ENCODE results near the gene SORT1. TPM values are rescaled to one million over a fixed set of nuclear protein-coding genes. Genes with fewer than 3 reads are reported as not detected.

Gene SORT1
- total RNA-seq, 4 donors from 2014 or later = 37.0 to 69.6 (median 44.7) TPM

DNA sequence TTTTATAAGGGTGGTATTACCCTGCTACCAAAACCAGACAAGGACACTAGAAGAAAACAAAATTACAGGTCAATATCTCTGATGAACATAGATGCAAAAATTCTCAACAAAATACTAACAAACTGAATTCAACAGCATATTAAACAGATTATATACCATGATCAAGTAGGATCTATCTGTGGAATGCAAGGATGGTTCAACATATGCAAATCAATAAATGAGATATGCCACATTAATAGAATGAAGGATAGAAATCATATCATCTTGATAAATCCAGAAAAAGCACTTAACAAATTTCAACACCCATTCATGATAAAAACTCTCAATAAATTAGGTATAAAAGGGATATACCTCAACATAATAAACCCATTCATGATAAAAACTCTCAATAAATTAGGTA lies 66.6 kb downstream of the SORT1 start:
- intact Hi-C loops (cut with DNase I) = no loop called here
- no peaks in the 10 kb centered on the region for H3K4me1 ChIP-seq
- no peak overlapping the region for H3K4me3 ChIP-seq
- no peak for TF ChIP-seq POLR2A (IDR thresholded peaks at IDR 0.05)
- TF ChIP-seq, protein P1, sequence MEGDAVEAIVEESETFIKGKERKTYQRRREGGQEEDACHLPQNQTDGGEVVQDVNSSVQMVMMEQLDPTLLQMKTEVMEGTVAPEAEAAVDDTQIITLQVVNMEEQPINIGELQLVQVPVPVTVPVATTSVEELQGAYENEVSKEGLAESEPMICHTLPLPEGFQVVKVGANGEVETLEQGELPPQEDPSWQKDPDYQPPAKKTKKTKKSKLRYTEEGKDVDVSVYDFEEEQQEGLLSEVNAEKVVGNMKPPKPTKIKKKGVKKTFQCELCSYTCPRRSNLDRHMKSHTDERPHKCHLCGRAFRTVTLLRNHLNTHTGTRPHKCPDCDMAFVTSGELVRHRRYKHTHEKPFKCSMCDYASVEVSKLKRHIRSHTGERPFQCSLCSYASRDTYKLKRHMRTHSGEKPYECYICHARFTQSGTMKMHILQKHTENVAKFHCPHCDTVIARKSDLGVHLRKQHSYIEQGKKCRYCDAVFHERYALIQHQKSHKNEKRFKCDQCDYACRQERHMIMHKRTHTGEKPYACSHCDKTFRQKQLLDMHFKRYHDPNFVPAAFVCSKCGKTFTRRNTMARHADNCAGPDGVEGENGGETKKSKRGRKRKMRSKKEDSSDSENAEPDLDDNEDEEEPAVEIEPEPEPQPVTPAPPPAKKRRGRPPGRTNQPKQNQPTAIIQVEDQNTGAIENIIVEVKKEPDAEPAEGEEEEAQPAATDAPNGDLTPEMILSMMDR (IDR thresholded peaks at IDR 0.05) = no peak
- peaks cover 0 to 23% (median 13%) of the 10 kb centered on the region in 3 donors for H3K9me3 ChIP-seq
- H3K27ac ChIP-seq = no peak overlapping the region
- H3K27me3 ChIP-seq = no peaks in the 10 kb centered on the region
- no peak for DNase-seq
- peaks cover 0 to 98% (median 0%) of the 10 kb centered on the region in 3 donors for H3K36me3 ChIP-seq

DNA sequence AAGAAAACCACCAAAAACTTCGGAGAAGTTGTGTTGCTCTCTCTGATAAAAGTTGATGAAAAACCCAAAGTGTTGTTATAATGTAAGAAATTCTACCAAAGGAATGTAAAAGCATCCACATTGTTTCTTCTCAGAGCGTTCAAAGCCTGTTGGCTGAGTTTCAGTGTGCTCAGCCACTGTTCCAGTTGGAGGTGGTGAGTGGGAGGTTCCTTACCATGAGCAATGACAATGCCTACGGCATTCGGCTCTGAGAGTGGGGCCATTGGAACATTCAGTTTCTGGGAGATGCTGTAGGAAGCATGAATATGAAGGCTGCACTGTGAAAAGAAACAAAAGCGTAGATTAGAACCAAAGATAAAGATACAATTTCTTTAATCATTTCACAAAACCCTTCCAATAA lies 70.4 kb downstream of the SORT1 start:
- 72 to 74% methylated on average over 5 of the region's 5 CpGs for WGBS, 2 donors

DNA sequence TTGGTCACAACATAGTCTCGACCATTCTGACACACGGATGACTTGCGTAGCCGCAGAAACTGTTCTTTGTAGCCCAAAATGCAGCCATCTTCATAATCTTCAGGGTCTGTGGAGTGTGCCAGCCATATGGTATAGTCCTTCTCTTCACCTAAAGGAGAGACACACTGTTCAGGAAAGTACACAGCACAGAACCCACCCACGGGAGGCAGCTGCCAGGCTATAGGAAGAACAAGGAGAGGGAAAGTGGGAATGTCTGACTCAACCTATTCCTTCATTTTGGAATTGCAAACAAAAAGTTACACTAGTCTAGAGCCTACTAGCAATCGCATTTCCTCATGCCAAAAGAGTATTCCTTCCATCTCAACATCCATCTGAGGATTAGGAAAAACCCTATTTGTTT lies 74.7 kb downstream of the SORT1 start:
- H3K27me3 ChIP-seq = no peaks in the 10 kb centered on the region
- no peak overlapping the region for H3K4me3 ChIP-seq
- intact Hi-C loops (cut with DNase I) = no loop called here
- no peak overlapping the region for H3K27ac ChIP-seq
- peaks cover 0 to 100% (median 6%) of the 10 kb centered on the region in 3 donors for H3K36me3 ChIP-seq
- H3K9me3 ChIP-seq = no peaks in the 10 kb centered on the region
- H3K4me1 ChIP-seq = no peaks in the 10 kb centered on the region
- 87 to 89% methylated on average over 6 of the region's 6 CpGs for WGBS, 2 donors
- TF ChIP-seq, protein P1 (IDR thresholded peaks at IDR 0.05) = no peak
- TF ChIP-seq POLR2A (IDR thresholded peaks at IDR 0.05) = no peak
- no peak for DNase-seq

More for the DNA sequence above, 70.4 kb downstream of the SORT1 start:
- Histone ChIP-seq H3K36me3 (peaks cover 0 to 98% (median 6%) of the 10 kb centered on the region in 3 donors), H3K4me1 (no peaks in the 10 kb centered on the region), H3K27ac (no peak overlapping the region), H3K27me3 (no peaks in the 10 kb centered on the region), H3K9me3 (peaks cover 0 to 15% (median 10%) of the 10 kb centered on the region in 3 donors), H3K4me3 (no peak overlapping the region)
- intact Hi-C loops (cut with DNase I) = no loop called here
- no peak for DNase-seq
- no peak for TF ChIP-seq POLR2A (IDR thresholded peaks at IDR 0.05)
- TF ChIP-seq, protein P1 (IDR thresholded peaks at IDR 0.05) = no peak

DNA sequence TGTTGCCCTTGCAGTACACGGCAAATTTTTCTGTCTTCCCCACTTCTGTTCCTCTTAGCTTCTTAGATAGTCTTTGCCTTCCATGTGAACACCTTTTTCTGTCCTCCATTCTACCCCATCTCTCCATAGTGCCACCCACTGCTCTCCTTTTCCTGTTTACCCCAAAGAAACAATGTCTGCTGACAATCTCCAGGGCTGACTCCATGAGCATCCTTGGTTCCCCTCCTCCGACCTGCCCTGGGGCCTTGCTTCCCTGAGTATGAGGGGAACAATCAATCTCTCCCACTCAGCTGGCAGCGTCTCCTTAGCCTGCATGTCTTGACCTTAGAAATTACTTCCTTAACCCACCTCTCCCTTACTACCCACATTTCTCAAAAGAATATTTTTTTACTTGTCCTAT lies 78.6 kb downstream of the SORT1 start:
- intact Hi-C loops (cut with DNase I) = no loop called here
- 70 to 84% methylated on average over 3 of the region's 3 CpGs for WGBS, 2 donors
- H3K27me3 ChIP-seq = no peaks in the 10 kb centered on the region
- H3K4me1 ChIP-seq = no peaks in the 10 kb centered on the region
- TF ChIP-seq, protein P1 (IDR thresholded peaks at IDR 0.05) = no peak
- no peak for TF ChIP-seq POLR2A (IDR thresholded peaks at IDR 0.05)
- H3K27ac ChIP-seq = no peak overlapping the region
- H3K9me3 ChIP-seq = no peaks in the 10 kb centered on the region
- H3K4me3 ChIP-seq = no peak overlapping the region
- peaks cover 0 to 99% (median 16%) of the 10 kb centered on the region in 3 donors for H3K36me3 ChIP-seq
- no peak for DNase-seq

DNA sequence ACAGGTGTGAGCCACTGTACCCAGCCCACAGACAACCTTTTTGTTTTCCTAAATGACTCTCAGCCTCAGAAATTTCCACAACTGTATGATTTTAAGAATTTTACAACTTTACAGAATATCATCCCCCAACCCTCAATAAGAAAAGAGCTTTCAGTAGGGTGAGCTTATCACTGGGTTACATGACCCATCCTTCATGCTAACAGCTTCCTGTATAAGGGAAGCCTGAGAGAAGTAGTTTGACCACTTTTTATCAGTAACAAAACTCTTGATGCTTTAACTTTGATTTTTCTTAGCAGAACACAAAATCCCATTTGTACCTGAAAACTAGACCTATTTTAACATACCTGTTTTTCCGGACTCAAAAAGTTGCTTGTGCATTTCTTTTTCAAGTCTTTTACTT lies 81.2 kb downstream of the SORT1 start:
- H3K27ac ChIP-seq = no peak overlapping the region
- intact Hi-C loops (cut with DNase I) = no loop called here
- no peaks in the 10 kb centered on the region for H3K27me3 ChIP-seq
- H3K4me1 ChIP-seq = peaks cover 0 to 10% (median 0%) of the 10 kb centered on the region in 3 donors
- peaks cover 0 to 99% (median 10%) of the 10 kb centered on the region in 3 donors for H3K36me3 ChIP-seq
- TF ChIP-seq, protein P1 (IDR thresholded peaks at IDR 0.05) = no peak
- no peak for TF ChIP-seq POLR2A (IDR thresholded peaks at IDR 0.05)
- H3K9me3 ChIP-seq = no peaks in the 10 kb centered on the region
- no peak for DNase-seq
- WGBS, 2 donors = 63 to 88% methylated on average over 1 of the region's 1 CpG
- no peak overlapping the region for H3K4me3 ChIP-seq
